MM.1S (cell line): ENCODE results near the gene TSHR.

Experiments
- CTCF ChIP-seq: fragments of 300-600 bp; sonication (generic); IDR thresholded peaks from 2 replicates; pipeline ENCODE4 v1.5.1; 2016; ENCODE audit warnings: antibody characterized with exemption, low read length, mixed read lengths
- EZH2 ChIP-seq: fragments of 300-600 bp; sonication (generic); optimal IDR thresholded peaks from 2 replicates; pipeline ENCODE3; 2017; ENCODE audit warnings: low read depth, mild to moderate bottlenecking, antibody characterized with exemption, low read length, mixed read lengths
- EZH2phosphoT487 ChIP-seq: fragments of 300-600 bp; sonication (generic); IDR thresholded peaks from 2 replicates; pipeline ENCODE4 v1.6.1; 2018; ENCODE audit warnings: antibody characterized with exemption, low read length

GRCh38 chr14:80957613-80958012 lies 2.2 kb downstream of the TSHR start:
- TF ChIP-seq CTCF (no peak), EZH2phosphoT487 (no peak), EZH2 (no peak)
